Heart left ventricle (tissue), 13 donors: ENCODE measurements around the gene SHANK3.

Experiments used
- CTCF ChIP-seq, 12 donors: fragments of 200-600 bp; sonication (generic) in 4 of 12; IDR thresholded peaks; one replicate each; pipeline versions ENCODE4 v1.5.0 to v1.8.0; 2018 to 2022; ENCODE audit warnings: antibody characterized with exemption in 12 of 12, mild to moderate bottlenecking in 5 of 12
- POLR2A ChIP-seq, 2 donors: fragments of 450-650 bp; IDR thresholded peaks; one replicate each; pipeline ENCODE4 v1.6.1; 2017; ENCODE audit warnings: antibody characterized with exemption in 2 of 2, mild to moderate bottlenecking in 2 of 2, moderate library complexity in 2 of 2
- donor health status: ischemic (EF 13 %, LVEDD 7.1; RV severe dilation, severe dysfunction).
- donor health status: DM: no; HTN: yes; CAD: no.
- donor health status: DM: no; HTN: no; CAD: no.
- donor health status: ischemic (EF 25% LVEDD 6.9; RV normal size, moderate dysfunction).
- donor health status: ischemic (EF 25% LVEDD 5.7; RV mildly dilated, moderate dysfunction).
- donor health status: ischemic (EF 35%, LVEDD 5.7; RV mildly dilated, moderate dysfunction).
- donor health status: nonischemic (EF 11% LVEDD 7.7; RV severe dilation, severe dysfunction).
- donor health status: DM: yes; HTN: yes; CAD: no.
- donor health status: PGD.
- donor health status: ischemic (EF 29% LVEDD 5.4; RV normal size, mild dysfunction).
- donor health status: nonischemic (EF 23%, LVEDD 6.1; RV moderate dilation, normal function).

- TF ChIP-seq POLR2A (IDR thresholded peaks at IDR 0.05) (no peak), CTCF (IDR thresholded peaks at IDR 0.05) (no peak)
Observed at GRCh38 chr22:50712341-50713007, 39.9 kb downstream of the SHANK3 start.
